H1 (cell line): Measurements from ENCODE around the gene GFPT1. TPM values are rescaled to one million over a fixed set of nuclear protein-coding genes. Genes with fewer than 3 reads are reported as not detected.

Source experiments
- CBX5 ChIP-seq: fragments of 300-800, 300-1000 bp; sonication (generic); IDR thresholded peaks from 2 replicates; pipeline ENCODE4 v1.7.1; 2016; ENCODE audit warnings: antibody characterized with exemption, low read length, low read depth
- EP300 ChIP-seq, 2 experiments: IDR thresholded peaks; 1 replicate in 1 of 2; 2 replicates in 1 of 2; pipeline ENCODE4 v1.6.1; 2011 to 2012; ENCODE audit warnings: low read depth in 2 of 2, low read length in 2 of 2, mild to moderate bottlenecking in 2 of 2, borderline replicate concordance in 1 of 2, inconsistent platforms in 1 of 2, moderate library complexity in 1 of 2
- JUND ChIP-seq: IDR thresholded peaks from 2 replicates; pipeline ENCODE4 v1.6.1; 2011; ENCODE audit warnings: mild to moderate bottlenecking, improper control_type of control experiment, low read length
- POLR2A ChIP-seq, 2 experiments: IDR thresholded peaks; 1 replicate in 1 of 2; 2 replicates in 1 of 2; pipeline ENCODE4 v1.6.1; 2011; ENCODE audit warnings: low read depth in 2 of 2, low read length in 2 of 2, mild to moderate bottlenecking in 2 of 2; ENCODE audit errors: control extremely low read depth in 1 of 2
- TBP ChIP-seq: IDR thresholded peaks from 2 replicates; pipeline ENCODE4 v1.6.1; 2011; ENCODE audit warnings: low read depth, low read length, improper control_type of control experiment
- polyA plus RNA-seq, 7 experiments: library from polyadenylated mRNA; depleted of rRNA in 3 of 7; stranded (reverse) in 5 of 7; unstranded in 2 of 7; fragments of >200 nt in 5 of 7; fragments of 200-250 nt in 2 of 7; gene quantifications; 1 replicate in 5 of 7; 2 replicates in 1 of 7; 4 replicates in 1 of 7; pipeline versions ENCODE4 v1.2.1 to v1.2.3, GENCODE V29; 2011 to 2013; ENCODE audit warnings: missing spikeins in 2 of 7, mixed read lengths in 2 of 7
- total RNA-seq: library from RNA; stranded (reverse); fragmentation: NEBNext Ultra II Directional; extraction: Animal tissue kit (Norgen Biotek cat#: 25700); gene quantifications from 2 replicates; pipeline ENCODE4 v1.2.1, GENCODE V29; 2021

Gene GFPT1
- total and polyA plus RNA-seq, 2 of the 8 experiments (the other 6 are each of a cell fraction or from before 2014, with no cell fraction given), result 13.3 to 76.2 TPM

- no peak for TF ChIP-seq JUND
- no peak for TF ChIP-seq TBP
- no peak for TF ChIP-seq CBX5
- no peak for TF ChIP-seq POLR2A (IDR thresholded peaks at IDR 0.05; ENCODE audit: control extremely low read depth in 1 of 2, low read depth in 2 of 2, low read length in 2 of 2)
- no peak for TF ChIP-seq EP300 (IDR thresholded peaks at IDR 0.05; ENCODE audit: borderline replicate concordance in 1 of 2, low read depth in 2 of 2, low read length in 2 of 2)
- TF ChIP-seq, all 59 proteins: peak for 0
Observed at GRCh38 chr2:69335311-69335710, 51.7 kb downstream of the GFPT1 start (continued).
